ENCODE measurements around the gene FAM111A.

- TF ChIP-seq GABPA (IDR thresholded peaks at IDR 0.05; ENCODE audit: low read depth) (no peak), REST (IDR thresholded peaks at IDR 0.05; ENCODE audit: low read depth, low read length) (no peak), POLR2A (IDR thresholded peaks at IDR 0.05; ENCODE audit: low read depth, low read length) (no peak), CTCF (IDR thresholded peaks at IDR 0.05 in 2 of 3, conservative IDR thresholded peaks at IDR 0.05 in 1 of 3; ENCODE audit: control insufficient read depth in 2 of 3, extremely low read depth in 1 of 3, insufficient read depth in 1 of 3, low read depth in 3 of 3, low read length in 3 of 3) (no peak), EGR1 (IDR thresholded peaks at IDR 0.05; ENCODE audit: borderline replicate concordance in 1 of 2, low read depth in 2 of 2, low read length in 2 of 2) (no peak), PAX5 (IDR thresholded peaks at IDR 0.05; ENCODE audit: borderline replicate concordance, low read depth, low read length) (no peak)
Observed at GRCh38 chr11:59145534-59145933, 2.9 kb downstream of the FAM111A start.

Data from GM12878 (cell line).